GM23338 (cell line): ENCODE results near the gene AGRN. TPM values are rescaled to one million over a fixed set of nuclear protein-coding genes. Genes with fewer than 3 reads are reported as not detected.

Experiments used
- ATAC-seq: fragments of 200-7000 bp; cut with Tn5 transposase; 3 replicates; pipeline ENCODE4 v1.9.1; 2020
- DNase-seq: peaks from one replicate; pipeline ENCODE4 v3.0.0-alpha.2; 2015; ENCODE audit warnings: low spot score
- H2AFZ ChIP-seq: fragments of 200-600 bp; sonication (generic); 2 replicates; pipeline ENCODE4 v1.8.0; 2016; ENCODE audit warnings: antibody characterized with exemption, mild to moderate bottlenecking, moderate library complexity
- H3F3A ChIP-seq: fragments of 200-600 bp; sonication (generic); replicated peaks from 2 replicates; pipeline ENCODE4 v1.8.0; 2017; ENCODE audit warnings: antibody characterized with exemption, mixed run types, low read depth
- H3K27ac ChIP-seq: fragments of 200-600 bp; sonication (generic); 2 replicates; pipeline ENCODE4 v1.6.1; 2016; ENCODE audit warnings: low read depth
- H3K27me3 ChIP-seq: fragments of 200-600 bp; sonication (generic); 2 replicates; pipeline ENCODE4 v1.8.0; 2016; ENCODE audit warnings: mild to moderate bottlenecking, mixed run types, moderate library complexity; ENCODE audit not compliant: insufficient read depth
- H3K36me3 ChIP-seq: fragments of 200-600 bp; sonication (generic); 2 replicates; pipeline ENCODE4 v1.8.0; 2016; ENCODE audit warnings: mild to moderate bottlenecking; ENCODE audit not compliant: insufficient read depth
- H3K4me1 ChIP-seq: fragments of 200-600 bp; sonication (generic); 2 replicates; pipeline ENCODE4 v1.8.0; 2016; ENCODE audit warnings: mild to moderate bottlenecking, moderate library complexity; ENCODE audit not compliant: insufficient read depth
- H3K4me2 ChIP-seq: fragments of 200-600 bp; sonication (generic); 2 replicates; pipeline ENCODE4 v1.7.1; 2017; ENCODE audit warnings: mixed run types
- H3K4me3 ChIP-seq: fragments of 200-600 bp; sonication (generic); 2 replicates; pipeline ENCODE4 v1.6.1; 2016; ENCODE audit warnings: mixed run types
- H3K79me2 ChIP-seq: fragments of 200-600 bp; sonication (generic); replicated peaks from 2 replicates; pipeline ENCODE4 v1.8.0; 2017; ENCODE audit warnings: mild to moderate bottlenecking; ENCODE audit not compliant: insufficient read depth
- H3K9me2 ChIP-seq: fragments of 200-600 bp; sonication (generic); 2 replicates; pipeline ENCODE4 v1.8.0; 2017; ENCODE audit not compliant: insufficient read depth
- H4K20me1 ChIP-seq: fragments of 200-600 bp; sonication (generic); replicated peaks from 2 replicates; pipeline ENCODE4 v1.8.0; 2017; ENCODE audit warnings: mild to moderate bottlenecking; ENCODE audit not compliant: insufficient read depth
- H3K27ac Mint-ChIP-seq: 2 replicates; pipeline ENCODE4 v1.8.0; 2020; ENCODE audit warnings: inconsistent platforms, mild to moderate bottlenecking, moderate library complexity, mixed read lengths
- H3K27me3 Mint-ChIP-seq: 3 replicates; pipeline ENCODE4 v1.8.0; 2022; ENCODE audit warnings: low read depth, mild to moderate bottlenecking, moderate library complexity, mixed read lengths, inconsistent platforms; ENCODE audit not compliant: insufficient read depth, poor library complexity
- H3K36me3 Mint-ChIP-seq: 3 replicates; pipeline ENCODE4 v1.8.0; 2021; ENCODE audit warnings: low read depth, mild to moderate bottlenecking, inconsistent platforms, moderate library complexity, mixed read lengths
- H3K4me1 Mint-ChIP-seq: 3 replicates; pipeline ENCODE4 v1.8.0; 2020; ENCODE audit warnings: mild to moderate bottlenecking, inconsistent platforms, mixed read lengths
- H3K4me3 Mint-ChIP-seq: 3 replicates; pipeline ENCODE4 v1.8.0; 2021; ENCODE audit warnings: moderate library complexity, mild to moderate bottlenecking, inconsistent platforms, mixed read lengths
- H3K9me3 Mint-ChIP-seq: 3 replicates; pipeline ENCODE4 v1.8.0; 2020; ENCODE audit warnings: moderate library complexity, mild to moderate bottlenecking, inconsistent platforms, mixed read lengths
- CTCF ChIP-seq, 2 experiments: fragments of 200-600 bp in 1 of 2; sonication (generic) in 1 of 2; conservative IDR thresholded peaks; 2 replicates each; pipeline versions ENCODE4 v1.5.1 to v1.6.1; 2016 to 2017; ENCODE audit warnings: antibody characterized with exemption in 2 of 2, low read depth in 2 of 2, mild to moderate bottlenecking in 2 of 2, moderate library complexity in 1 of 2
- ETS1 ChIP-seq: IDR thresholded peaks from 2 replicates; pipeline ENCODE4 v1.6.1; 2016; ENCODE audit warnings: antibody characterized with exemption
- EZH2phosphoT487 ChIP-seq: fragments of 200-600 bp; sonication (generic); IDR thresholded peaks from one replicate; pipeline ENCODE4 v1.8.1; 2018; ENCODE audit warnings: antibody characterized with exemption; ENCODE audit not compliant: unreplicated experiment
- JUNB ChIP-seq: IDR thresholded peaks from one replicate; pipeline ENCODE4 v1.6.1; 2016; ENCODE audit warnings: antibody characterized with exemption; ENCODE audit not compliant: unreplicated experiment
- REST ChIP-seq: IDR thresholded peaks from one replicate; pipeline ENCODE4 v1.6.1; 2018; ENCODE audit warnings: antibody characterized with exemption; ENCODE audit not compliant: unreplicated experiment
- ZNF462 ChIP-seq: fragments of 250-450 bp; sonication (Bioruptor Pico); IDR thresholded peaks from 2 replicates; pipeline ENCODE4 v1.5.0; 2020; ENCODE audit warnings: mild to moderate bottlenecking, moderate library complexity
- polyA plus RNA-seq: library from polyadenylated mRNA; unstranded; fragments of >200 nt; fragmentation: Nextera tagmentation; extraction: Ambion mirVana; gene quantifications from 2 replicates; pipeline ENCODE4 v1.2.1, GENCODE V29; 2016
- total RNA-seq: library from RNA; depleted of rRNA; stranded (reverse); fragments of >200 nt; shearing (Covaris generic); gene quantifications from 2 replicates; pipeline ENCODE4 v1.2.3, GENCODE V29; 2014

AGRN gene
- total and polyA plus RNA-seq, 2 experiments from 2014 or later: 12.3 to 185 TPM

DNA sequence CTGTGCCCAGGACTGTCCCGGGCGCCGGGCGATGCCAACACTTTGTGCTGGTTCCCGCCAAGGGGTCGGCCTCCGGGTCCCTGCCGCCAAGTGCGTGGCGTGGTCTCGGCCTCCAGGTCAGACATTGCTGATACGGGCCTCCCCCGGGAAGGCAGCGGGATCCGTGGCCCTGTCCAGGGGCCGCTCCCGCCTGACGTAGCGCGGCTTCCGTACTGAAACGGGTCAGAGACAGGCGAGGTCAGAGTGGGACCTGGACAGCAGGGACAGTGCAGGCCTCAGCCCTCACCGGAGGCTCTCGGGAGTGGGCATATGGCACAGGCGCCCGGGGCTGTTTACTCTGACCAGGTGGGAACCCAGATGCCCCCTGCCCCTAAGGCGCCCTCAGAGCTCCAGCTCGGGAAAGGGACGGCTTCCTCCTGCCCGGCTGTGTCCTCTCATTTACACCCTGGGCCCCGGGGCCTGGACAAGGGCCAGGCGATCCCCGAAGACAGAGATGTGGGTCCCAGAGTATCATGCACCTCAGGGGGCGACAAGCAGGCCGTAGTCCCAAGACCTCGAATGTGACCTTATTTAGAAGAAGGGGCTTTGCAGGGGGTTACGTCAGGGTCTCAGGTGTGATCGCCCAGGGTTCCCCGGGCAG, 63.0 kb downstream of the AGRN start (continued):
- TF ChIP-seq CTCF (conservative IDR thresholded peaks at IDR 0.05; ENCODE audit: low read depth in 2 of 2) (no peak), ZNF462 (no peak), JUNB (no peak)

GRCh38 chr1:1083416-1084371, 63.8 kb downstream of the AGRN start:
- Histone ChIP-seq H3K36me3 (no peaks in the 10 kb centered on the region), H3K4me2 (no peak overlapping the region), H3K4me1 (no peaks in the 10 kb centered on the region; the same call in 1 of the 2 replicates), H3K27me3 (no peaks in the 10 kb centered on the region), H3K27ac (no peak overlapping the region), H2AFZ (no peak overlapping the region), H3K9me2 (no peaks in the 10 kb centered on the region), H3F3A (no peaks in the 10 kb centered on the region), H3K79me2 (no peaks in the 10 kb centered on the region), H4K20me1 (no peaks in the 10 kb centered on the region), H3K4me3 (no peak overlapping the region)
- Mint-ChIP-seq H3K27ac (no peak overlapping the region; the same call in 1 of the 2 replicates), H3K4me1 (no peaks in the 10 kb centered on the region), H3K36me3 (no peaks in the 10 kb centered on the region), H3K27me3 (peaks cover 9% of the 10 kb centered on the region), H3K4me3 (no peak overlapping the region), H3K9me3 (no peaks in the 10 kb centered on the region)
- DNase-seq (no peak), ATAC-seq (no peak)
- no peak for TF ChIP-seq ETS1
- no peak for TF ChIP-seq REST
- no peak for TF ChIP-seq EZH2phosphoT487
